Stimulated activated CD8-positive, alpha-beta memory T cell treated with anti-CD3 and anti-CD28 coated beads, Interleukin-4, amount 100 ng/mL, for 1 hour (primary cell): Measurements from ENCODE around the gene COPS4.
"Not testable (repeated sequence)": the region's sequence is repeated elsewhere in the genome, so short reads cannot be mapped to it uniquely, and the experiment has no call there.

Experiments
- DNase-seq, 2 donors: peaks; one replicate each; pipeline ENCODE4 v3.0.0-alpha.2; 2020; ENCODE audit warnings: low read depth in 2 of 2, low spot score in 1 of 2

COPS4 gene

GRCh38 chr4:83023599-83023998 lies 11.4 kb upstream of the COPS4 start:
- DNase-seq, result not testable (repeated sequence)

DNA sequence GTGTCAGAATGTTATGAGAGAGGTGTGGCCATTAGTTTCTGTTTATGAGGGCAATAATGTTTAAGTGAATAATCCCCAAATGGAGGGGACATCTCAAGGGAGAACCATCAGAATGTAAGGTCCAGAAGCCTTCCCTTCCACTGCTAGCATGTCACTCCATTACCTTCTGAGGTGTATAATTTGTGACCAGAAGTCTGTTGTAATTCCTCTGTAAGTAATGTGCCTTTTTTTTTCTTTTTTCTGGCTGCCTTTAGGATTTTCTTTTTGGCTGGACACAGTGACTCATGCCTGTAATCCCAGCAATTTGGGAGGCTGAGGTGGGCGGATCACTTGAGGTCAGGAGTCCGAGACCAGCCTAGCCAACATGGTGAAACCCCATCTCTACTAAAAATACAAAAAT lies 10.8 kb upstream of the COPS4 start:
- DNase-seq, result no peak

DNA sequence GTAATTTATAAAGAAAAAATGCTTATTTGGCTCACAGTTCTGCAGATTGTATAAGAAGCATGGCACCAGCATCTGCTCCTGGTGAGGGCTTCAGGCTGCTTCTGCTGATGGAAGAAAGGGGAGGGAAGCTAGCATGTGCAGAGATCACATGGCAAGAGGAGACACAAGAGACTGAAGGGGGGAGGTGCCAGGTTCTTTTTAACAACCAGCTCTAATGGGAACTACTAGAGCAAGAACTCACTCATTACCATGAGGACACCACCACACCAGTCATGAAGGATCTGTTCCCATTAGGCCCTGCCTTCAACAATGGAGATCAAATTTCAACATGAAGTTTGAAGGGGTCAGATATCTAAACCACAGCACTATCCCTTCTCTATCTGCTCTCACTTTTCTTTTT lies 9.4 kb upstream of the COPS4 start:
- no peak for DNase-seq

GRCh38 chr4:83028976-83029375 lies 6.0 kb upstream of the COPS4 start:
- no peak for DNase-seq

- DNase-seq, result no peak
Observed at GRCh38 chr4:83029688-83030087, 5.3 kb upstream of the COPS4 start.

DNA sequence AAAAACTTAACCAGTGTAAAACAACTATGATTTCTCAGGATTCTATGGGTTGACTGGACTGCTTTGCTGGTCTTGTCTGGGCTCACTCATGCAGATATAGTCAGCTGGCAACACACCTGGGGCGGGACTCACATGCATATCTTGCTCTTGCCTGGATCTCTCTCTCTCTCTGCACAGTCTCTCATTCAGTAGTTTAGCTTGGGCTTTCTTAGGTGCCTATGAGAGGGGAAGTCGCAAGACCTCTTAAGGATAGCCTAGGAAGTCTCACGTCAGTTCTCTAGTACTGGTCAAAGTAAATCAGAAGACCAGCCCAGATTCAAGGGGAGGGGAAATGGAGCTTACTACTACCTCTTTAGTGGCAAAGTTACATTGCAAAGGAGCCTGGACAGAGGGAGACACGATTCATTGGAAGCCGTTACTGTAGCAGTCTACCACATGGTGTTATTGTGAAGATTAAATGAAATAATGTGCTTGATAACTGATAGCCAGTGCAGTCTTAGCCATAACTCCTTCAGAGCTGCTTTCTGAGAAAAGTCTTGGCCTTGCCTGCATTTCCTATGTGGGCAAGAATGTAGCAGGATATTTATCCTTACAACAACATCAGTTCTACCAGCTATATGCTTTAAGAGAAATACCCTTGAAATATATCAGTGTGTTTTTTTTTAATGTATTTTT lies 2.1 kb downstream of the COPS4 start:
- DNase-seq, result no peak

- DNase-seq, result no peak
Observed at GRCh38 chr4:83040269-83040668, 5.3 kb downstream of the COPS4 start.

GRCh38 chr4:83043157-83043556 lies 8.2 kb downstream of the COPS4 start:
- DNase-seq, result not testable (repeated sequence)

DNA sequence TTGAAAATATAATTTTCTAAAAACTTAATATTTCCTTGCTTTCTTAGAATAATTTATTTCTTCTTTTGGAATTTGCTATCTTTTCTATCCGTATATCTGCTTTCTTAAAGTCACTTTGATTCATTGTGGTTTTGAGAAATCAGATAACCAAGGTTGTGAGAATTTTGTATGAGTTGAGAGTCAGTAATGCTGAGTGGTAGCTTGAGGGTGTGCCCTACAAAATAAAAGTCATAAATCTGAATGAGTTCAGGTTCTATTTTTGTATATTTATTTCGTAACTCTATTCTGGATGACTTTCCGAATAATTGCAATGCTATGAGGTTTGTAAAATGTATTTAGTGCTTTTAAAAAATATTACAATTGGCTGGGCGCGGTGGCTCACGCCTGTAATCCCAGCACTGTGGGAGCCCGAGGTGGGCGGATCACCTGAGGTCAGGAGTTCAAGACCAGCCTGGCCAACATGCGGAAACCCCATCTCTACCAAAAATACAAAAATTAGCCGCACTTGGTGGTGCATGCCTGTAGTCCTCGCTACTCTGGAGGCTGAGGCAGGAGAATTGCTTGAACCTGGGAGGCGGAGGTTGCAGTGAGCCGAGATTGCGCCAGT lies 8.9 kb downstream of the COPS4 start:
- DNase-seq, result no peak

DNA sequence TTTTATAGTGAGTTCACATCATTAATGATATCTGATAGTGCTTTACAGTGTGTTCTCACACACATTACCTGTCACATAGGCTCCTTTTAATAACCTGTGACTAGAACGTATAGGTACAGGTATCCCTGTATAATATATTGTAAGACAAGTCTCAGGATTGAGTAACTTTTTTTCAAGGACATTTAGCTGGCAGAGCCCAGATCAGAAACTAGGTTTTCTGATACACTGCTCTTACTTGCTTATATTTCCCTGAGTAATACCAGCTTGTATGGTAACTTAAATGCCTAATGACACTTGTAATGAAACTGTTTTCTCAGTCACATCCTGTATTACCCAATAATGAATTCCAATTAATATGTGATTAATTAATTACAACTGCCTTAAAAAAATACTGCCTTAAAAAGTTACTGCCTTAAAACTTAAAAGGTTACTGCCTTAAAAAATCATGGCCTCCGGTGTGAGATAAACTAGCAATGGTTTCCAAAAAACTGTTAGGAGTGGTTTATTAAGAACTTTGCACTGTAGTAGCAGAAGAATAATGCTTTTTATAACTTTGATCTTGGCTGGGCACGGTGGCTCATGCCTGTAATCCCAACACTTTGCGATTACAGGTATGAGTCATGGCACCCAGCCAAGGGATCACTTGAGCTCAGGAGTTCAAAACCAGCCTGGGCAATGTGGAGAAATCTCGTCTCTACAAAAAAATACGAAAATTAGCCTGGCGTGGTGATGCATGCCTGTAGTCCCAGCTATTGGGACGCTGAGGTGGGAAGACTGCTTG lies 11.9 kb downstream of the COPS4 start:
- DNase-seq, result no peak

DNA sequence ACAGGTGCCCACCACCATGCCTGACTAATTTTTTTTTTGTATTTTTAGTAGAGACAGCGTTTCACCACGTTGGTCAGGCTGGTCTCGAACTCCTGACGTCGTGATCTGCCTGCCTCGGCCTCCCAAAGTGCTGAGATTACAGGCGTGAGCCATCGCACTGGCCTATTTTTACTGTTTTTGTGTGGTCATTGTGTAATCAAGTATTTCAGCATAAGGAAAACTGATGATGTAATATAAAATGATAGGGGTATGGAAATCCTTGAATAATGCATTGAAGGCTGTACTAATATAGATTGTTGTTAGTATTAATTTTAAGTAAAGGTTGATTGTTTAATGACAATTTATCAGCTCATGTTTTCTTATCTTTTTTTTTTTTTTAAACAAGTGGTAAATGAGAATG lies 13.8 kb downstream of the COPS4 start:
- DNase-seq, result not testable (repeated sequence)

- DNase-seq, result no peak
Observed at GRCh38 chr4:83054928-83055327, 19.9 kb downstream of the COPS4 start.

DNA sequence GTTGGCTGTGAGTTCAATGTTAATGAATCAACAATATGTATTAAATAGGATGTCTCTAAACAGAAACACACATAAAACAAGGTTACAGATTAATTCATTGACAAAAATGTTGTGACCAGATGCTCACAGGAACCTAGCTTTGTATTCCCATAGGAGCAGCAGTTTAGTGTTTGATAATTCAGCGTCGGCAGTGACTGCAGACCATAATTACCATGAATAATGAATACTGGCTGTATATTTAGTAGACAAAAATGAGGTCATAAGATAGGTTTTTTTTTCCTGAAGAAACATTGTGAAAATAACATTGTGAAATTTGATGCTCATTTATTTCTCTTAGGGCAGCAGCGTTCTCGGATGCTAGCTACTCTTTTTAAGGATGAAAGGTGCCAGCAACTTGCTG lies 27.8 kb downstream of the COPS4 start:
- DNase-seq, result no peak

- no peak for DNase-seq
Observed at GRCh38 chr4:83065266-83065665, 30.3 kb downstream of the COPS4 start.

- no peak for DNase-seq
Observed at GRCh38 chr4:83067058-83067639, 32.2 kb downstream of the COPS4 start.

DNA sequence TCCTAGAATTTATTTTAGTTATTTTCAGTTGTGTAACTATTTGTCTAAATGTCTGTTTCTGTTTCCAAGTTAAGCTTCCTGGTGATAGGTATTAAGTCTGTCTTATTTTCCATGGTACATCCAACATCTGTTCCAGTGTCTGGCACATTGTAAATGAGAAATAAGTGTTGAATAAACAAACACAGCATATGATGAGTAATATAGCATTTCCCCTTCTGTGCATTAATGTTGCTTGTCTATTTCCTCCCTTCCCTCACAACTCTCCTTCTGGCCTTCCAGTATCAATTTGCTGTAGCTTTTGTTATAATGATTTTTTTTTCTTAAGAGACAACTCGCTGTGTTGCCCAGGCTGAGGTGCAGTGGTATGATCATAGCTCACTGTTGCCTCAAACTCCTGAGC lies 36.1 kb downstream of the COPS4 start:
- DNase-seq, result no peak

GRCh38 chr4:83074086-83074704 lies 39.2 kb downstream of the COPS4 start:
- peak in 1 of 2 donors; percentile 24 for DNase-seq

GRCh38 chr4:83074783-83075182 lies 39.8 kb downstream of the COPS4 start:
- not testable (repeated sequence) for DNase-seq

GRCh38 chr4:83075311-83076095 lies 40.5 kb downstream of the COPS4 start:
- no peak for DNase-seq

DNA sequence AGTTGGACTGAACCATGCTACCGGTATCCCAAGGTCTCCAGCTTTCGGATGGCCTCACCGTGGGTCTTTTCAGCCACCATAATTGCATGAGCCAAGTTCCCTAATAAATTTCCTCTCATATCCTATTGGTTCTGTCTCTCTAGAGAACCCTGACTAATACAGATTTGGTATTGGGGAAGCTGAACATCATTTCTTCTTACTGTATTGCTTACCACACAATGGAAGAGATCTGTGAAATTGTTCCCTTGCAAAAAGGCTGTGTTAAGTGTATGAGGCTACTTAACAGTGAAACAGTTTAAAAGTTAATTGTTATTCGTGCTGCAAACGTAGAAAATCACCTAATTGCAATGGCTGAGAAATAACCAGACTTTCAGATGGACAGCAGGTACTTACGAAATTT lies 45.6 kb downstream of the COPS4 start:
- DNase-seq, result no peak

- DNase-seq, result no peak
Observed at GRCh38 chr4:83082777-83083176, 47.8 kb downstream of the COPS4 start.
